GM21786 (cell line): Measurements from ENCODE around the gene TMEM221.
A peak's percentile ranks its signal among the peaks of the same experiment; 100 is the strongest.

Experiments used
- ATAC-seq: cut with Tn5 transposase; IDR thresholded peaks from one replicate; pipeline ENCODE4 v1.9.1; 2021; ENCODE audit not compliant: unreplicated experiment

The TMEM221 gene

DNA sequence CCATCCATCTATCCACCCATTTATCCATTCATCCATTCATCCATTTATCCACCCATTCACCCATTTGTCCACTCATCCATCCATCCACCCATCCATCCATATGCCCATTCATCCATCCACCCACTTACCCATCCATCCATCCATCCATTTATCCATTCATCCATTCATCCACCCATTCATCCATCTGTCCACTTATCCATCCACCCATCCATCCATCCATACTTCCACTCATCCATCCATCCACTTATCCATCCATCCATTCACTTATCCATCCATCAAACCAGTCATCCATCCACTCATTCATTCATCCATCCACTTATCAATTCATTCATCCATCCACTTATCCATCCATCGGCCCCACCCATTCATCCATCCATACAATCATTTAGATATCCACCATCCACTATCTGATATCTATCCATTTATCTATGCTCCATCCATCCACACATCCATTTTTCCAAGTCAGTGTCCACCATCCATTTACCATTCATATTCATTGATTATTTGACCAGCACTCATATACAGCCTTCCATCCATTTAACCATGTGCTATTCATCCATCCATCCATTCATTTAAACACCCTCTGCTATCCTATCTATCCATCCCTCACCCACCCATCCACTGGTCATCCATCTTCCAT, 2.8 kb downstream of the TMEM221 start:
- no peak for ATAC-seq

DNA sequence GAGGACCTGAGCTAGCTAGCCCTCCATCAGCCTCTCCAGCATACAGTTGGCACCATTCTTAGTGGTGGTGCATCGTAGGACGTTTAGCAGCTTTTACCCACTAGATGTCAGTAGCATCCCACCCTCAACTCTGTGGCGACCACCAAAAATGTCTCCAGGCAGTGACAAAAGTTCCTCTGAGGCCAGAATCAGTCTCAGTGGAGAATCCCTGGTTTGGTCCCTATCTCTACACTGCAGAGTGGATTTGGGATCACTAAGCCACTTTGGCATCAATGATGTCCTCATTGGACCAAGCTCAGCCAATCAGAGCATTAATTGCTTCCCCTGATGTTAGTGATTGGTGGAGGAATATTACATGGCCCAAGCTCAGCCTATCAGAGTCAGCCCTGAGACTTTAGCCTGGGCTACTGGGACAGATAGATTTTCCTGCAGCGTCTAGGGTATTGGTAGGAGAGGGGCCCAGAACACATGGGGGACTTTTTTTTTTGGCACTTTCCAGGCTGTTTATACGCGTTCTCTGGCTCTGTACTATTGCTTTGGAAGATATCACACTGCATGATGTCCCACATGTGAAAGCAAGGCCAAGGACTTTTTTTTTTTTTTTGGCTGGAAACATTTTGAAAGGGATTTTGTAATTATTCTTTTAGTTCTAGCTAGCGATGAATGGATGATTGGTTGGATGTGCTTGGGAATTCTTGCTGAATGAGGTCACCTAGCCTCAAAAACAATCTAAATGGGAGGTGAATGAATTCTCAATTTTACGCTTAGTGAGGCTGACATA, 7.0 kb downstream of the TMEM221 start:
- ATAC-seq = no peak

DNA sequence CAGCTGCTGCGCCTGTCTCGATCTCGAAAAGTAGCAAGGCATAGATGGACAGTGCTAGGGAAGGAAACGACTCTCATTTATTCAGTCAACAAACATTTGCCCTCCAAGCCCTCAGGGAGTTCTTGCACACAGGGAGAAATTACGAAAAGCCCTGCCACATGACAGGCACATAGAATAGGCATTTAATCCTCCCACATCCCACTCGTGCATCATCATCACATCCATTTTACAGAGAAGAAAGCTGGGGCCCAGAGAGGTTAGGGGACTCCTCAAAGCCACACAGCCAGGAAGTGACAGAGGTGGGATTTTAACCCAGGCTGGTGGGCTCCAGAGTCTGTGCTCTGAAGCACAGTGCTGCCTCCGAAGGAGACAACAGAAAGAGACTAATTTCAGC, 11.6 kb downstream of the TMEM221 start:
- ATAC-seq = no peak

DNA sequence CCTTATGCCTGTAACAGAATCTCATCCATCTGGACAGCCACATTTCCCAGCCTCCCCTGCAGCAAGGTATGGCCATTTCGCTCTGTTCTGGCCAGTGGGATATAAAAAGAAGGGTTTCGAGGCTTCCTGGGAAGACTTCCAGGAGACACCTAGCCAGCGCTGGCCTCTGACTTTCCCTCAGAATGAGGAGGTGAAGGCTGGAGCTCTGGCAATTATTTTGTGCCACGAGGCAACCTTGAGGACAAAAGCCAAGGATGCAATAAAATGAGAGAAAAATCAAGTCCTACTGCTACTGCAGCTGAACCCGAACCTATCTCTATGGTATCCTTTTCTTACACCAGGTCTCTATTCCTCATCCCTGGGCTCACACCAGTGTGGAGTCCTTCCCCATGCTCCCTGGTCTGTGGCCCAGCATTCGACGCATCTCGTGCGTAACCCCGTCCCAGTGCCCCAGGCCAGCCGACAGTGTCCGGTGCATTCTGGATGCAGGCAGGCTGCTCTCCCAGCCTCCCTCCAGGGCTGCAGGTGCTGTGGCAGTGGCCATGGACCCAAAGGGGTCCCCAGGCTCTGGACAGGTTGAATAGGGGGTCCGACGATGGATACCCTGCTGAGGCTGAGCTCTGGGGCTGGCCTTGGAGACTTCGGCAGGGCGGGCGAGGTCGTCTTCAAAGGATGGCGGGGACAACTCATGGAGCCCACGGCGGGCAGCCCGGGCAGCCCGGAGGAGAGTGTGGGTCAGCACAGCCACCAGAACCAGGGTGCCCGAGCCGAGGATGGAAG, 12.2 kb downstream of the TMEM221 start:
- no peak for ATAC-seq

DNA sequence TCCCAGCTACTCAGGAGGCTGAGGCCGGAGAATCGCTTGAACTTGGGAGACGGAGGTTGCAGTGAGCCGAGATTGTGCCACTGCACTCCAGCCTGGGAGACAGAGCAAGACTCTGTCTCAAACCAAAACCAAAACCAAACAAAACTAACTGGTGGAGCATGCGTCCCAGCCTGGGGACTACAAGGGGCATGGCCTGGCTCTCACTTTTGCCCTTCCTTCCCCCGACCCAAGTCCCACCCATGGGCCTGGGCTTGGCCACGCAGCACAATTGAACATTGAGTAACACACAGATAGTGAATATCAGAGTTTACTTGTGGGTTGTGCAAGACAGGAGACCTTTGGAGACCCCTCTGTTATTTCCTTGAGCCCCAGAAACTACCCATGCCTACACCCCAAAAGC, 13.2 kb downstream of the TMEM221 start:
- ATAC-seq = no peak

DNA sequence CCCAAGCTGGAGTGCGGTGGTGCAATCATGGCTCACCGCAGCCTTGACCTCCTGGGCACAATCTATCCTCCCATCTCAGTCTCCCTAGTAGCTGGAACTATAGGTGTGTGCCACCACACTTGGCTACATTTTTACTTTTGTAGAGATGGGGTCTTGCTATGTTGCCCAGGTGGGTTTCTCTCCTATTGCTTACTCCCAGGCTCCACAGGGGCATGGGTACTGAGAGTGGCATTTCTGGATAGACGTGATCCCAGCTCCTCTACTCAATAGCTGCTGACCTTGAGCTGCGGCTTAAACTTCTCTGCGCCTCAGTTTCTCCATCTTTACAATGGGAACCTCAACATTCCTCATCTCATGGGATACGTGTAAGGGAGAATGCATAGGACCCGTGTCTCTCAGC, 17.1 kb downstream of the TMEM221 start:
- no peak for ATAC-seq

DNA sequence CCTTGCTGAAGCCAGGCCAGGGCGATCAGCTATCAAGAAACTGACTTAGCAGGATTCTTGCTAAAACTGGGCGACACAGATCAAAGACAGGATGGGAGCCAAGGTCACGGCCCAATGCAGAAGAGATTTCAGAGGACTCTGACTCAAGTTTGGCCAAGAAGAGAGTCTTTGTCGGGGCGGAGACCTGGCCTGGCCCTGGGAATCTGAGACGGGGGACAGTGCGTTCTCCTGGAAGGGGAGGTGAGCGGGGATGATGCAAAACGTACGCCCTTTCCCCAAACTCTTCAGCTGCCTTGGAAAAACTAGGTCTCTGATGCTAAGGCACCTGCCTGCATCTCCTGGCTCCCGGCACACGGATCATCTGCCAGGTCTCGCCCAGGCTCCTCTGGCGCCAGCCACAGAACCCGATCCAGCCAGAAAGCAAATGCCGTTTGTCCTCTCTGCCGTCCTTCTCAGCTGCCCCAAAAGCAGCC, 18.8 kb downstream of the TMEM221 start:
- no peak for ATAC-seq

DNA sequence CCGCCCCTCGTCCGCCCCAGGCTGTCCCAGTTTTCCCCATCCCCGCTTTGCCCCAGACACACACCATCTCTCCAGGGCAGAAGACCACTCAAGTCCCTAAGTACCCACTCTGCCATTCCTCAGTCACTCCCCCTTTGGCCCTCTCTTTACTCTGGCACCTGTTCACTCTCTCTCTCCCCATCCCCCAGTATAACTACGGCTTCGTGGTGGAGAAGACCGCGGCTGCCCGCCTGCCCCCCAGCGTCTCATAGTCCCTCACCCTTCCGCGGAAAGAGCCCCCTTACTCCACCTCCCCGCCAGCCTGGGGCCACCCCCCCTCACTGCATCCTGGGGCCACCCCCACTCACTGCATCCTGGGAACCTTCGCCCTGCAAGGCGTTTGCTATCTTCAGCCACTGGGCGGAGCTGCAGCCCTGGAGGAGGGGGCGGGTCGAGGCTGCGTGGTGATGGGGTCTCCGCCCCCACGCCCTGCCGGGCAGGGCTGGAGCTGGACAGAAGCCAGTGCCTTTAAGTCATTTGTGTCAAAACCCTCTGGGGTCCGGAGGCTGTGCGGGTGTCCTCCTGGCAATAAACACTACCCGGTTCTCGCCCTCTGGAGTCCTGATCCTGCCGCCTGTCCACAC, 23.6 kb downstream of the TMEM221 start:
- no peak for ATAC-seq

DNA sequence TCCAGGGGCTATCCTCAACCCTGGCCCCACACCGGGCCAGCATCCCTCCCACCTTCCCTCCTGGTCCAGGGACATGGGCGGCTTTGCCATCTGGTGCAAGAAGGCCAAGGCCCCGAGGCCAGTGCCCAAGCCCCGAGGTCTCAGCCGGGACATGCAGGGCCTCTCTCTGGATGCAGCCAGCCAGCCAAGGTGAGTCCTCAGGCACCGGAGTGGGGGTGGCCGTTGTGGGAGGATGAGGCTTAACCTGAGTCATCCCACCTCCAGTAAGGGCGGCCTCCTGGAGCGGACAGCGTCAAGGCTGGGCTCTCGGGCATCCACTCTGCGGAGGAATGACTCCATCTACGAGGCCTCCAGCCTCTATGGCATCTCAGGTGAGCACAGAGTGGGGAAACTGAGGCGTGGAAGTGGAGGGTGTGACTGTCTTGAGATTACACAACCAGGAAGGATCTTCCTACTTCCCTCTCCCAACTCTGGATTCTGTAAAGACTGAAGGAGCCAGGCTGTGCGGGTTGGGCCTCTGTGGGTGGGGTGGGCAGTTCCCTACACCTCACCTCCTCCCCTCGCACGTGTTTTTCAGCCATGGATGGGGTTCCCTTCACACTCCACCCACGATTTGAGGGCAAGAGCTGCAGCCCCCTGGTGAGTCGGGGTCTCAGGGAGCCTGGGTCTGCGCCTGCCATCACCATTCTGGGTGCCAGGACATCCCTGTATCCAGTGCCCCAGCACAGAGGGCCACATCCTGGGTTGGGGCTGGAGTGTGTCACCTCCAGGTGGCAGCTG, 24.8 kb downstream of the TMEM221 start:
- ATAC-seq = no peak

DNA sequence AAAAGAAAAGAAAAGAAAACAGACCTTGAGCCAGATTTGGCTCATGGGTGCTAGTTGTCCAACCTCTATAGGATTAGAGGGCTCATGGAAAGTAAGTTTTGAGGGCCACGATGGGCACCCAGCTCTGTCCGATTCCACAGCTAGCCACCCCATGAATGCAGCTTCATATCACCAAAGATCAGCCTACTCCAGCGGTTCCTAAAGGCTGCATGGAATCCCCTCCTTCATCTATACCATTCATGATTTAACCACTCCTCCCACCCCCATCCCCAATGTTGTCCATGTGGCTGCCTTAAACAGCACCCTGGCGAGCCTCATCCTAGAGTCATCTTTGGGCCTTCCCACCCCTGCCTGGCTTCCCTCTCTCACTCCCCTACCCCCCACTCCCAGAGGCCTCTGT, 26.5 kb downstream of the TMEM221 start:
- ATAC-seq = no peak

DNA sequence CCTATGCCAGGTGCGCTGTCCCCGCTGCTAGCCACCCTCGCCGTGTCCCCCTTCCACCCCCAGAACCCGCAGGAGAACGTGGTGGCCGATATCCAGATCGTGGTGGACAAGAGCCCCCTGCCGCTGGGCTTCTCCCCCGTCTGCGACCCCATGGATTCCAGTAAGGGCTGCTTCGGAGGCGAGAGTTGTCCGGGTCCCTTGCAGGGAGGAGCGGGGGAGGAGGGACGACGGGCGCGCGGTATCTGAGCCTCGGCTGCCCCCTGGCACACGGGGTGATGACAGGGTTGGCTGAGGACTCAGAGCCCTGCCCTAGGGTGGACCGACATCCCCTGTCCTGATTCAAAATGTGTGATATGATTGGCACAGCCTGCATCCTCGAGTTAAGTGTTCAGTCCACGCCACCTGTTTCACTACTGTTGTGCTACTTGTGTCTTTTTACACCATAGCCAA, 28.0 kb downstream of the TMEM221 start:
- ATAC-seq = peak; percentile 15

DNA sequence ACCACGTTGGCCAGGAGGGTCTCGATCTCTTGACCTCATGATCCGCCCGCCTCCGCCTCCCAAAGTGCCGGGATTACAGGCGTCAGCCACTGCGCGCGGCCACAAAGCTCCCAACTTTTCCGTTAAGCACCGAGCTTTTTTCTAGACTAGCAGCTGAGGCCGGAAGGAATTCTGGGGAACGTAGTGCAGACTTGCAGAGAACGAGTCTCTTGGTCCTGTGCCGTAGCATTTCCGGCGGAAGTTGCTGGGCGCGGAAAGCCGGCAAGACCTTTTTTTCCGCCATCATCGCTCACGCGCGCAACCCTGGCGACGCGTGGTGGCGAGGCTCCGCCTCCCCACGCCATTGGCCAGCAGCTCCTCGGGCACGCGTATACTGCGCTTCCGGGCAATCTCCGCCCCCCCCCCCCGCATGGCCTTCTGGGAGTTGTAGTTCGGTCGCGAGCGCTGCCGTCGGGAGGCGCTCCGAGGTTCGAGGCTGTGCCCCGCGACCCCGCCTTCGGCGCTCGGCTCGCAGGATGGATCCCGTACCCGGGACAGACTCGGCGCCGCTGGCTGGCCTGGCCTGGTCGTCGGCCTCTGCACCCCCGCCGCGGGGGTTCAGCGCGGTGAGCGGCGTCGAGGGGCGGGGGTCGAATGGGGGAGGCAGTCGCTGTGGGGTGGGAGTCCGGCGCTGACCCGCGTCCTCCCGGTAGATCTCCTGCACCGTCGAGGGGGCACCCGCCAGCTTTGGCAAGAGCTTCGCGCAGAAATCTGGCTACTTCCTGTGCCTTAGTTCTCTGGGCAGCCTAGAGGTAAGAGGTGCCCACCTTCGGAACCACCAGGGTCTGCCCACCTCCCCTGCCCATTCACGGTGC, 28.6 kb downstream of the TMEM221 start, which contains the start of gene MVB12A:
Gene MVB12A (plus strand): TSS at position 427 of the 854 bp plus-strand sequence. CDS start 89 bp downstream, at position 516.
- ATAC-seq = peak; percentile 86

DNA sequence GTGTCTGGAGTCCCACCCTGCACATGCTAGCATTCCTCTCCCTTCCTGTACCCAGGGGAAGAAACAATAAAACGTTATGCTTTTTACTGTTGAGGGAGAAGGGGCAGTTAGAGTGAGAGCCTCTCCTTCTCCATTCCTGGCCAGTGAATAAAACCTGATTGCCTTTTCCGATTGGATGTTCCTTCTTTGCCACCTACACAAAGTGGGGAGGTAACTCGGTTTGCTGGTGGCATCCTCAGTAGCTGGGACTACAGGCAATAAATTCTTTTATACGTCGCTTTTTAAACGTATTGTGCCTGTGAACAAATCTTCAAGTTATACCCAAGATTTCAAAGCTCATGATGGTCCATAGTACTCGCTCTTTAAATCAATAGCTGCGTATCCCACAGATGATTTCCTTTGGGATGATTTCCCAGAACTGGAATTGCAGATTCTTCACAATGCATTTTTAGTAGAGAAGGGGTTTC, 29.3 kb downstream of the TMEM221 start:
- ATAC-seq = no peak

DNA sequence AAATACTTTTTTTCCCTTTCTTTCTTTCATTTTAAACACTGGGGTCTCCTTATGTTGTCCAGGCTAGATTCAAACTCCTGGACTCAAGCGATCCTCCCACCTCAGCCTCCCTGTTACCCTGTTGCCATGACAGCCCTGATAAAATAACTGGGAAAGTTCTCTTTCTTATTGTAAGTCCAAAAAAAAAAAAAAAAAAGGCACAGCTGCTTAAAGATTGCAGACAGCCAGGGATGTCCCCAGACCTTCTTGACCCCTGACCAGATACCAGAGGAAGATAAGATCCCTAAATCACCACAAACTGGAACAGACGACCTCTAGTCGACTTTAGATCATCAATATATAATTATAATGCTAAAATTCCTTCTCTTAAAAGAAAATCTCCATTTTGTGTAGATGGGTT, 29.8 kb downstream of the TMEM221 start:
- no peak for ATAC-seq

DNA sequence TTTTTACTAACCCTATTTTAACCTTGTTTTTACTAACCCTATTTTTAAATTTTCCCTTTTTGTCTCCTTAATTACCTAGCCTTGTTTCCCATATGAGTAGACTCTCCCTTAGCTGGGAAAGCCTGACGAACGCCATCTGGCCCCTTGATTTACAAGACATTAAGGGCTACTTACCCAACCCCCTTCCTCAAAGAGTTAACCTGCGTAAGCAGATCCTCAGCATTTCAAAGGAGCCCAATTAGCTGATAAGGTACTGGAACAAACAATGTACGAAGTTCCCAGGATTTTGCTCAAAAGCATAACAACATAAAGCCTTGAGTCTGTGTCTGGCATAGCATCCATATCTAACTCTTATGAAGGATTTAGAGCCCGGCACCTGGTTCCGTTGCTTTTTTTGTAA, 33.3 kb downstream of the TMEM221 start:
- no peak for ATAC-seq

DNA sequence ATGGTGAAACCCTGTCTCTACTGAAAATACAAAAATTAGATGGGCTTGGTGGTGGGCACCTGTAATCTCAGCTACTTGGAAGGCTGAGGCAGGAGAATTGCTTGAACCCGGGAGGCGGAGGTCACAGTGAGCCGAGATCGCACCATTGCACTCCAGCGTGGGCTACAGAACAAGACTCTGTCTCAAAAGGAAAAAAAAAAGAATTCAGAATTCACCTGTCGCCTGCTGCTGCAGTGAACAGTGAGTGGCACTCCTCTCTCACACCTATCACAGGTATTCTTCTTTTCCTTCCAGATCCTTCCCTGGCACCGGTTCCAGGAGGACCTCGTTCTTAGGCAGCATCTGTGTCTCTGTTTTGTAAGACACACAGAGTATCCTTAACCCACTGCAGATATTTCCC, 34.4 kb downstream of the TMEM221 start:
- ATAC-seq = no peak

DNA sequence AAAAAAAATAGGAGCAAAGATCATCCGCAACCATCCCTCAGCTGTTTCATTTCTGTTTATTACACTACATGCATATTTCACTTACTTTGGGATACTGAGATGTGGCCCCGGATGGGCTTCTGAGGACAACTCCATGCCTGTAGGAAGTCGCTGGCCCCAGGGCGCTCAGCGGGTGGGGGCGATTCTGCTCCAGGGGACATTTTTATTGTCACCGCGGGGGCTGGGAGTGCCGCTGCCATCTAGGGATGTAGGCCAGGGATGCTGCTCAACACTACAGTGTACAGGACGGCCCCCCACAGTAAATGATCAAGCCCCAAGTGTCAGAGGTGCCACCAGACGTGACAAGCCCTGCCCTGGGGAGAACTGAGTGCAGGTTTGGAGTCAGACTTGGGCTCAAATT, 36.7 kb downstream of the TMEM221 start:
- no peak for ATAC-seq

DNA sequence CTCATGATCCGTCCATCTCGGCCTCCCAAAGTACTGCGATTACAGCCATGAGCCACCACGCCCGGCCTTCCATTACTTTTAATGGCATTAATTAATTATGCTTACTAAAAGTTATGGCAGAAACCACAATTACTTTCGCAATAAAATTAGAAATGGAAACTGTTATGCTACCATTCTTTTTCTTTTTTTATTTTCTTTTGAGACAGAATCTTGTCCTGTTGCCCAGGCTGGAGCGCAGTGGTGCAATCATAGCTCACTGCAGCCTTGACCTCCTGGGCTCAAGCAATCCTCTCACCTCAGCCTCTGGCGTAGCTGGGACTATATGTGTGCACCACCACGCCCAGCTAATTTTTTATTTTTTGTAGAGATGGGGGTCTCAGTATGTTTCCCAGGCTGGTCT, 38.5 kb downstream of the TMEM221 start:
- no peak for ATAC-seq

DNA sequence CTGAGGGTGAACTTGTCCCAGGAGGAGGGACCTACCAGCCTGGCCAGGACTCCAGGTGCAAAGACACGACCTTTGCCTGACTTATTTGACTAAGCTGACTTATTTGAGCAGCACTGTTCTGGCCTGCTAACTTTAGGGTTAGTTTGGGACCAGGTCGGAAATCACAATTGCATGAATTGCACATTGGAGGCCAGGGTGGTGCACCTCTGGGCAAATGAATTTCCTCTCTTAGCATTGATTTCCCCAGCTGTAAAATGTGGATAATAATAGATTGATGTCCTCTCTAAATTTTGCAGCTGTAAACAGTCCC, 41.6 kb downstream of the TMEM221 start:
- ATAC-seq = no peak
